ENCODE measurements around the gene MTX1. TPM values are rescaled to one million over a fixed set of nuclear protein-coding genes. Genes with fewer than 3 reads are reported as not detected.

MTX1 gene
- total RNA-seq, 4 donors from 2014 or later: 37.9 to 75.5 (median 52.1) TPM

DNA sequence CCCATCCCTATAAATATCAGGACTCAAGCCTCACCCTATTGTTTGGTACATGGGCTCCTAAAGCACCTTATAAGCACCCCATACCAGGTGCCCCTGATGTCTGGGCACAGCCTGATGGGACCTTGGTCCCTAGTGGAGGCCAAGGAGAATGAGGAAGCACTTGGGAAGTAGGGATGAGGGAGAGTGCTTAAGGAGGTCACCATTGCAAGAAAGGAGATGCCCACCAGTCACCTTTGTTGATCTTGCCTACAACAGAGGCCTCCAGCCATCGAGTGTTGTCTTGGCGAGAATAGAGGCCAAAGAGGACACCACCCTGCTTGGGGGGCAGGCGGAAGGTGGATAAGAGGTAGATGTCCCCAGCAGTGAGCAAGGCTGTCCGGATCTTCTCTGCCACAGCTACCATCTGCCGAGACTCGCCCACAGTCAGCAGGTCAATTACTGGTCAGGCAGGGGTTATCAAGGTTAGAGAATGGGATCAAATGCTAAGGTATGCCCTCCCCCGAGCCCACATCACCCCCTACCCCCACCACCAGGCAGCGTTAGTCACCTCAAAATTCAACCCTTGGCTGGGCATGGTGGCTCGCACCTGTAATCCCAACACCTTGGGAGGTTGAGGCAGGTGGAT lies 2.4 kb upstream of the MTX1 start:
- H3K27ac ChIP-seq: no peak overlapping the region
- no peaks in the 10 kb centered on the region for H3K9me3 ChIP-seq
- no peak for DNase-seq
- TF ChIP-seq POLR2A (IDR thresholded peaks at IDR 0.05): no peak
- no peak for TF ChIP-seq CTCF (IDR thresholded peaks at IDR 0.05)
- no peaks in the 10 kb centered on the region for H3K36me3 ChIP-seq
- intact Hi-C loops (cut with DNase I): loop anchor here (5.0 kb wide), 1 partner anchor 36 kb away; a partner anchor contains a TSS
- H3K4me3 ChIP-seq (replicated peaks in 1 of 3): no peak overlapping the region
- H3K27me3 ChIP-seq: no peaks in the 10 kb centered on the region
- peaks cover 23 to 26% of the 10 kb centered on the region in 2 donors for H3K4me1 ChIP-seq
- WGBS, 2 donors: 74 to 78% methylated on average over 9 of the region's 9 CpGs

DNA sequence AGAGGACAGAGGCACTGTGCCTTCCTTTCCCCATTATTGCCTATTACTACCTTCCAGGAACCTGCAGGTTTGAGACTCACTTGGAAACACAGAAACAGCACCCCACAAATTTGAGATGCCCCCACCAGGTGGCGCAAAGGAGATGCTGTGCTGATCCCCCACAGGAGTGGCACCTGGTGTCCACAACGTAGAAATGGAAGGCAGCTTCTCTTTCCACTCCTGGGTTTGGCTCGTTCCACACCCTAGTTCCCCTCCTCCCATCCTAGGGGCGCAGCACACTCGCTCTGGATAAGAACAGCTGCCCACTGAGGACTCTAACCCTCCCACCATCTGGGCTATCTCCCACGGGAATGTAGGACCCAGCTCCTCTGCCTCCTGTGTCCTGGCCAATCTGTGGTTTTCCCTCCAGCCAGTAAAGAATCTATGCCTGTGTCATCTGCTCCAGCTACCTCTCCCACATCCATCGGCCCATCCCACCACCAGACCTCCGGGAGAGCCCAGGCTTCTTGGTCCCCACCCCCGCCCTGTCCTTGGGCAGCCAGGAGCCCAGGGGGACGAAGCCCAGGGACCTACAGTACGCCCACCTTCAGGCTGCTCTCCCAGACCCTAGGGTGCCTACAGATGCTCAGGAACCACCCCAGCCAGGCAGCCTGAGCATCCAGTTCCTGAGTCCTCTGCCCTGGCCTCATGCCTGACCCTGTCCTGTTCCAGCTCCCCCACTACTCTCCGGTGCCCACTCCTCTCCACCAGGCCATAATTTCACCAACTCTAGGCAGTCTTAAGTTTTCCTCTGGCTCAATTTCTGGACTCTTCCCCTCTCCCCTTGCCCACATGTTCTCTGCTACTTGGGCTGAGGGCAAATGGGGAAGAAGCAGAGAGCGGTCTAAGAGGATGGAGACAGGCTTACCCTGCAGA lies 1.3 kb upstream of the MTX1 start:
- Histone ChIP-seq H3K27ac (peak overlapping the region; percentile 99 to 100 (median 99)), H3K4me3 (replicated peaks in 1 of 3) (no peak overlapping the region), H3K36me3 (no peaks in the 10 kb centered on the region), H3K27me3 (no peaks in the 10 kb centered on the region), H3K9me3 (no peaks in the 10 kb centered on the region), H3K4me1 (peaks cover 23 to 26% of the 10 kb centered on the region in 2 donors)
- TF ChIP-seq POLR2A (IDR thresholded peaks at IDR 0.05) (no peak), CTCF (IDR thresholded peaks at IDR 0.05) (peak; percentile 53 to 97 (median 82))
- intact Hi-C loops (cut with DNase I): loop anchor here (5.0 kb wide), 1 partner anchor 35 kb away; a partner anchor contains a TSS
- WGBS, 2 donors: 21 to 22% methylated on average over 12 to 13 of the region's 13 CpGs
- peak; percentile 90 to 91 for DNase-seq

DNA sequence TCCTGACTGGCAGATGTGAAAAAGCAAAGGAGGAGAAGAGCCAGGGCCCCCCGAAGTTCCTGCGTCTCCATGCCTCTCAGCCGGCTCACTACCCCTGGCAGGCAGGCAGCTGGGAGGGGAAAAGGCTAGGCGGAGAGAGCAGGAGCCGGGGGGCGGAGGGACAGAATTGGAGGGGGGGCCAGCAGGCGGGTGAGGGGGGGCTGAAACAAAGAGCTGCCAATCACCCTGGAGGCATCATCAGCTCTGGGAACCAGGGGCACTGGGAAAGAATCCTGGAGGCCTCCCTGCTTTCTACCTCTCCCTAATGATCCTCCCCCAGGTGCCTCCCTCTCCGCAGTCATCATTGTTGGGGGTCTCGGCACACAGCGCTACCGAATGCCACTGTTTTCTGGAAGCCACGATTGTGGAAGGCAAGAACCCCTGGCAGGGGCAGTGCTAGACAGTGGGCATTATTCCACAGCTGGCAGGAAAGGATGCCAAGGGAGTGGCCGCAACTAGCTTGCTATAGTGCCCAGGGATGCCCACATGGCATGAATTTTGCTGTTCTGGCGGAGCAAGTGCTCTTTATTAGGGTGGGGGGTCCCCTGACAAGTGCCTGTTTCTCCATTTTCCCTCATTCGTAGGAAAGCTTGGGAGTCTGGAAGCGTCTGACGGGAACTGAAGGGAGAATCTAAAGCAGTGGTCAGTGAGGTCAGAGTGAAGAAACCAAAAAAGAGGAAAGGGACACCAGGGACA lies 522 bp upstream of the MTX1 start, which contains the start of gene THBS3:
Gene THBS3, minus strand, starts transcription at position 92 of the 735 bp plus-strand sequence. Its CDS starts 21 bp downstream, at position 71.
- WGBS, 2 donors: 18 to 32% methylated on average over 17 of the region's 17 CpGs
- no peaks in the 10 kb centered on the region for H3K36me3 ChIP-seq
- H3K4me1 ChIP-seq: peaks cover 23 to 26% of the 10 kb centered on the region in 2 donors
- no peaks in the 10 kb centered on the region for H3K9me3 ChIP-seq
- DNase-seq: no peak
- H3K4me3 ChIP-seq (replicated peaks in 1 of 3): peak within 1 kb of the TSS; percentile 89 to 98 (median 96)
- no peaks in the 10 kb centered on the region for H3K27me3 ChIP-seq
- intact Hi-C loops (cut with DNase I): loop anchor here (5.0 kb wide), 1 partner anchor 34 kb away; a partner anchor contains a TSS
- peak within 1 kb of the TSS; percentile 99 to 100 (median 99) for H3K27ac ChIP-seq
- TF ChIP-seq POLR2A (IDR thresholded peaks at IDR 0.05) (no peak), CTCF (IDR thresholded peaks at IDR 0.05) (no peak)

- 4 to 5% methylated on average over 11 of the region's 13 CpGs for WGBS, 2 donors
- intact Hi-C loops (cut with DNase I): loop anchor here (5.0 kb wide), 1 partner anchor 33 kb away; a partner anchor contains a TSS
Measured at GRCh38 chr1:155209312-155209721, 822 bp downstream of the MTX1 start.

More at GRCh38 chr1:155209312-155209721, 822 bp downstream of the MTX1 start:
- Histone ChIP-seq H3K4me3 (replicated peaks in 1 of 3) (peak overlapping the region; percentile 89 to 98 (median 96)), H3K4me1 (peaks cover 23 to 26% of the 10 kb centered on the region in 2 donors), H3K27ac (peak overlapping the region; percentile 99 to 100 (median 99)), H3K9me3 (no peaks in the 10 kb centered on the region), H3K27me3 (no peaks in the 10 kb centered on the region), H3K36me3 (no peaks in the 10 kb centered on the region)
- TF ChIP-seq CTCF (IDR thresholded peaks at IDR 0.05): no peak
- TF ChIP-seq POLR2A (IDR thresholded peaks at IDR 0.05): no peak
- no peak for DNase-seq
